HL-60 (cell line): Measurements from ENCODE around the gene FPGS.

Experiments used
- DNase-seq, 2 experiments: peaks; one replicate each; pipeline ENCODE4 v3.0.0-alpha.2; 2010 to 2020; ENCODE audit warnings: low read depth in 1 of 2, low spot score in 1 of 2
- H3K27ac ChIP-seq: fragments of 250-450 bp; sonication (Bioruptor Pico); replicated peaks from 2 replicates; pipeline ENCODE4 v1.5.1; 2020; ENCODE audit warnings: mild to moderate bottlenecking, moderate library complexity
- H3K27me3 ChIP-seq: fragments of 250-450 bp; sonication (Bioruptor Pico); 2 replicates; pipeline ENCODE4 v1.5.1; 2021; ENCODE audit warnings: mild to moderate bottlenecking, moderate library complexity; ENCODE audit not compliant: insufficient read depth, poor library complexity, severe bottlenecking
- H3K4me3 ChIP-seq: replicated peaks from 2 replicates; pipeline ENCODE4 v1.5.1; 2011; ENCODE audit warnings: mild to moderate bottlenecking, control low read depth, low read length; ENCODE audit not compliant: insufficient read depth
- GABPA ChIP-seq: IDR thresholded peaks from 2 replicates; pipeline ENCODE4 v1.6.1; 2012; ENCODE audit warnings: low read depth
- POLR2AphosphoS5 ChIP-seq: IDR thresholded peaks from 2 replicates; pipeline ENCODE4 v1.6.1; 2012; ENCODE audit warnings: low read depth
- SPI1 ChIP-seq: IDR thresholded peaks from 2 replicates; pipeline ENCODE4 v1.6.1; 2012; ENCODE audit warnings: low read depth, mild to moderate bottlenecking, borderline replicate concordance
- TF ChIP-seq, protein P1 (sequence below): IDR thresholded peaks from one replicate; pipeline ENCODE4 v1.5.1; 2011; ENCODE audit warnings: low read length, control low read depth, inconsistent platforms; ENCODE audit not compliant: insufficient read depth
- TF ChIP-seq, protein P2 (sequence below): IDR thresholded peaks from 2 replicates; pipeline ENCODE4 v1.6.1; 2012; ENCODE audit warnings: low read depth; ENCODE audit not compliant: insufficient replicate concordance

FPGS gene

DNA sequence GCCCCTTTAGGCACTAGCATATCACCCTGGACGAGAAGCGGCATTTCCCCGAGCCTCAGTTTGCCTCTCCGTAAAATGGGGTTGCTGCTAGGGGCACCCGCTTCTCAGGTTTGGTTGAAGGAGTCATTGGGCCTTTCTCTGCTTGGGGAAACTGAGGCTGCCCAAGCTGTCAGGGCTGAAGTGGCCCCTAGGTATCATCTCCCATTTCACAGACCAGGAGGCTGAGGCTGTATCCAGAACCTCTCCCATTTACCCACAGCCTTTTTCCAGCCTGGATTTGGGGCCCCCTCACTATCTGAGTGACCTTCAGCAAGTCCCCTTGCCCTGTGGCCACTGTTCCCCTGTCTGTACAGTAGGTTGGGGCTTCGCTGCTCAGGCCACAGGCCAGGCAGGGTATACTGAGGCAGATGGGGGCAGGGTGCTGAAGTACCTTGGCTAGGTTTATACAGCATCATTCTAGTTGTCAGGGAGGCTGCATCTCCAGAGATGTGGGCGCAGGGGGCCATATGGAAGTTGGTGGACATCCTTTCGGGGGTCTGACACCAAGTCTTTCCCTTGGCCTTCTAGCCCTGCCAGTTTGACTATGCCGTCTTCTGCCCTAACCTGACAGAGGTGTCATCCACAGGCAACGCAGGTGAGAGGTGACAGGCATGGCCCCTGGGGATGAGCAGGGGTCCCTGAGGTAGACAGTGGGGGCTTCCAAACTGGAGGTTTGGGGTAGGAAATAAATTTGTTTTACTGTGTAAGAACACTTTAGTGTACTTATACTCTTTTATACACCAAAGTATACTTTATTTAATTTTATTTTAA lies 7.9 kb downstream of the FPGS start:
- TF ChIP-seq, protein P1, sequence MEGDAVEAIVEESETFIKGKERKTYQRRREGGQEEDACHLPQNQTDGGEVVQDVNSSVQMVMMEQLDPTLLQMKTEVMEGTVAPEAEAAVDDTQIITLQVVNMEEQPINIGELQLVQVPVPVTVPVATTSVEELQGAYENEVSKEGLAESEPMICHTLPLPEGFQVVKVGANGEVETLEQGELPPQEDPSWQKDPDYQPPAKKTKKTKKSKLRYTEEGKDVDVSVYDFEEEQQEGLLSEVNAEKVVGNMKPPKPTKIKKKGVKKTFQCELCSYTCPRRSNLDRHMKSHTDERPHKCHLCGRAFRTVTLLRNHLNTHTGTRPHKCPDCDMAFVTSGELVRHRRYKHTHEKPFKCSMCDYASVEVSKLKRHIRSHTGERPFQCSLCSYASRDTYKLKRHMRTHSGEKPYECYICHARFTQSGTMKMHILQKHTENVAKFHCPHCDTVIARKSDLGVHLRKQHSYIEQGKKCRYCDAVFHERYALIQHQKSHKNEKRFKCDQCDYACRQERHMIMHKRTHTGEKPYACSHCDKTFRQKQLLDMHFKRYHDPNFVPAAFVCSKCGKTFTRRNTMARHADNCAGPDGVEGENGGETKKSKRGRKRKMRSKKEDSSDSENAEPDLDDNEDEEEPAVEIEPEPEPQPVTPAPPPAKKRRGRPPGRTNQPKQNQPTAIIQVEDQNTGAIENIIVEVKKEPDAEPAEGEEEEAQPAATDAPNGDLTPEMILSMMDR, result no peak
- TF ChIP-seq POLR2AphosphoS5 (no peak), SPI1 (no peak), GABPA (no peak)
- TF ChIP-seq, protein P2, sequence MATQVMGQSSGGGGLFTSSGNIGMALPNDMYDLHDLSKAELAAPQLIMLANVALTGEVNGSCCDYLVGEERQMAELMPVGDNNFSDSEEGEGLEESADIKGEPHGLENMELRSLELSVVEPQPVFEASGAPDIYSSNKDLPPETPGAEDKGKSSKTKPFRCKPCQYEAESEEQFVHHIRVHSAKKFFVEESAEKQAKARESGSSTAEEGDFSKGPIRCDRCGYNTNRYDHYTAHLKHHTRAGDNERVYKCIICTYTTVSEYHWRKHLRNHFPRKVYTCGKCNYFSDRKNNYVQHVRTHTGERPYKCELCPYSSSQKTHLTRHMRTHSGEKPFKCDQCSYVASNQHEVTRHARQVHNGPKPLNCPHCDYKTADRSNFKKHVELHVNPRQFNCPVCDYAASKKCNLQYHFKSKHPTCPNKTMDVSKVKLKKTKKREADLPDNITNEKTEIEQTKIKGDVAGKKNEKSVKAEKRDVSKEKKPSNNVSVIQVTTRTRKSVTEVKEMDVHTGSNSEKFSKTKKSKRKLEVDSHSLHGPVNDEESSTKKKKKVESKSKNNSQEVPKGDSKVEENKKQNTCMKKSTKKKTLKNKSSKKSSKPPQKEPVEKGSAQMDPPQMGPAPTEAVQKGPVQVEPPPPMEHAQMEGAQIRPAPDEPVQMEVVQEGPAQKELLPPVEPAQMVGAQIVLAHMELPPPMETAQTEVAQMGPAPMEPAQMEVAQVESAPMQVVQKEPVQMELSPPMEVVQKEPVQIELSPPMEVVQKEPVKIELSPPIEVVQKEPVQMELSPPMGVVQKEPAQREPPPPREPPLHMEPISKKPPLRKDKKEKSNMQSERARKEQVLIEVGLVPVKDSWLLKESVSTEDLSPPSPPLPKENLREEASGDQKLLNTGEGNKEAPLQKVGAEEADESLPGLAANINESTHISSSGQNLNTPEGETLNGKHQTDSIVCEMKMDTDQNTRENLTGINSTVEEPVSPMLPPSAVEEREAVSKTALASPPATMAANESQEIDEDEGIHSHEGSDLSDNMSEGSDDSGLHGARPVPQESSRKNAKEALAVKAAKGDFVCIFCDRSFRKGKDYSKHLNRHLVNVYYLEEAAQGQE, result no peak
- Histone ChIP-seq H3K27me3 (no peaks in the 10 kb centered on the region), H3K4me3 (no peak overlapping the region), H3K27ac (no peak overlapping the region)
- no peak for DNase-seq

DNA sequence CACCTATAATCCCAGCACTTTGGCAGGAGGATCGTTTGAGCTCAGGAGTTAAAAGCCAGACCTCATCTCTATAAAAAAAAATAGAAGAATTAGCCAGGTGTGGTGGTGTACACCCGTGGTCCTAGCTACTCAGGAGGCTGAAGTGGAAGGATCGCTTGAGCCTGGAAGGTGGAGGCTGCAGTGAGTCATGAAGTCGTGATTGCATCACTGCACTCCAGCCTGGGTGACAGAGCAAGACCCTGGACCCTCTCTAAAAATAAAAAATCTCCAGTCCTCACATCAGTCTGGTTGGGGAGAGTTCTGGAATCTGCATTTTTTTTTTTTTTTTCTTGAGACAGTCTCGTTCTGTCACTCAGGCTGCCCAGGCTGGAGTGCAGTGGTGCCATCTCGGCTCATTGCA lies 9.3 kb downstream of the FPGS start:
- TF ChIP-seq SPI1 (no peak), POLR2AphosphoS5 (no peak), GABPA (no peak)
- TF ChIP-seq, protein P1, result no peak
- TF ChIP-seq, protein P2, result no peak
- no peak overlapping the region for H3K4me3 ChIP-seq
- no peak for DNase-seq
- H3K27me3 ChIP-seq, result no peaks in the 10 kb centered on the region
- H3K27ac ChIP-seq, result no peak overlapping the region

DNA sequence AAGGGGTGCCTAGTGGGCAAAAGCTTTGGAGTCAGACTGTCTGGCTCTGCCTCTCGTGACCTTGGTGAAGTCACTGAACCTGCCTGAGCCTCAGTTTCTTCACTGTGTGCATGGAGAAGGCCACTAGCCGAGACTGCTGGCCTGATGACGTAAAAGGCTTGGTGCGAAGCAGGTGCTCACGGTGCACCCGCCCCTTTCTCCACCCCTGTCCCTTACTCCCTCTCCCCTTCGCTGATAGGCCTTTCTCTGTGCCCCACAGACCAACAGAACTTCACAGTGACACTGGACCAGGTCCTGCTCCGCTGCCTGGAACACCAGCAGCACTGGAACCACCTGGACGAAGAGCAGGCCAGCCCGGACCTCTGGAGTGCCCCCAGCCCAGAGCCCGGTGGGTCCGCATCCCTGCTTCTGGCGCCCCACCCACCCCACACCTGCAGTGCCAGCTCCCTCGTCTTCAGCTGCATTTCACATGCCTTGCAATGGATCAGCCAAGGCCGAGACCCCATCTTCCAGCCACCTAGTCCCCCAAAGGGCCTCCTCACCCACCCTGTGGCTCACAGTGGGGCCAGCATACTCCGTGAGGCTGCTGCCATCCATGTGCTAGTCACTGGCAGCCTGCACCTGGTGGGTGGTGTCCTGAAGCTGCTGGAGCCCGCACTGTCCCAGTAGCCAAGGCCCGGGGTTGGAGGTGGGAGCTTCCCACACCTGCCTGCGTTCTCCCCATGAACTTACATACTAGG lies 10.4 kb downstream of the FPGS start:
- H3K27ac ChIP-seq, result no peak overlapping the region

DNA sequence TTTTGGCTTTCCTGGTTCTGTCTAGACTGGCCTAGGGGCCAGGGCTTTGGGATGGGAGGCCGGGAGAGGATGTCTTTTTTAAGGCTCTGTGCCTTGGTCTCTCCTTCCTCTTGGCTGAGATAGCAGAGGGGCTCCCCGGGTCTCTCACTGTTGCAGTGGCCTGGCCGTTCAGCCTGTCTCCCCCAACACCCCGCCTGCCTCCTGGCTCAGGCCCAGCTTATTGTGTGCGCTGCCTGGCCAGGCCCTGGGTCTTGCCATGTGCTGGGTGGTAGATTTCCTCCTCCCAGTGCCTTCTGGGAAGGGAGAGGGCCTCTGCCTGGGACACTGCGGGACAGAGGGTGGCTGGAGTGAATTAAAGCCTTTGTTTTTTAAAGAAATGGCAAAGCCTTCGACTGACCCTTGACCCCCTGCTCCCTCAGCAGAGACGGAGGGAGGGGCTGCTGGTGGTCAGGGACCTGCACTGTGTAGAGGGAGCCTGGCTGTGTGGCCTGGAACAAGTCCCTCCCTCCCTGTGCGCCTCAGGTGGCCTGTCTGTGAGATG lies 11.1 kb downstream of the FPGS start:
- DNase-seq, result no peak
- TF ChIP-seq GABPA, result no peak
- no peak for TF ChIP-seq SPI1
- TF ChIP-seq POLR2AphosphoS5, result no peak
- TF ChIP-seq, protein P2, result no peak
- TF ChIP-seq, protein P1, result no peak
- Histone ChIP-seq H3K27me3 (no peaks in the 10 kb centered on the region), H3K27ac (no peak overlapping the region), H3K4me3 (no peak overlapping the region)

More for the DNA sequence above, 10.4 kb downstream of the FPGS start:
- no peak for DNase-seq
- no peak overlapping the region for H3K4me3 ChIP-seq
- TF ChIP-seq POLR2AphosphoS5 (no peak), GABPA (no peak)
- H3K27me3 ChIP-seq, result no peaks in the 10 kb centered on the region
